Measurements from ENCODE around the gene MICU2. TPM values are rescaled to one million over a fixed set of nuclear protein-coding genes. Genes with fewer than 3 reads are reported as not detected.

The MICU2 gene
- total and polyA plus RNA-seq, 2 of the 13 experiments (the other 11 are each of a cell fraction or from before 2014, with no cell fraction given), result 31.7 to 42.4 TPM

DNA sequence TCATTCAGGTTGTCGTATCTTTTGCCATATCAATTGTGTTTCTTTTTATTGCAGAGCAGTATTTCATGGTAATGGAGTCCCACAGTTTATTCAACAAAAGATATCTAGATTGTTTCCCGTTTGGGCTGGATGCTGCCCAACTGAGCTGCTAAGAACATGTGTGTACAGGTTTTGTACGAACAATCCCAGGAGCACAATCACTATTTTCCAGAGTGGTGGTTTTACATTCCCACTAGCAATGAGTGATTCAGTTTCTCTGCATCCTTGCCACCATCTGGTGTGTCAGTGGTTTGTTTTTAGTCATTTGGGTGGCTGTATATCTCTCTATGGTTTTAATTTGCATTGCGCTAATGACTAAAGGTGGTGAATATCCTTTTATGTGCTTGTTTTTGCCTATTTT is 92.1 kb downstream of the MICU2 start:
- FAIRE-seq (no peak), ATAC-seq (no peak), DNase-seq (ENCODE audit: low spot score) (no peak)
- Histone ChIP-seq H3K9ac (ENCODE audit: insufficient read depth, low read depth, low read length) (no peak overlapping the region), H3K4me3 (replicated peaks in 1 of 3; ENCODE audit: insufficient read depth in 1 of 3, low read depth in 2 of 3, low read length in 3 of 3) (no peak overlapping the region), H3K36me3 (replicated peaks in 1 of 2; ENCODE audit: control insufficient read depth in 1 of 2, insufficient read depth in 2 of 2, low read length in 2 of 2) (peaks cover 4 to 8% of the 10 kb centered on the region in 2 experiments; a peak in 2 of 5 replicates), H3K4me2 (ENCODE audit: low read depth, low read length) (no peak overlapping the region), H2AFZ (ENCODE audit: low read length) (no peak overlapping the region), H3K27me3 (ENCODE audit: control insufficient read depth in 1 of 2, insufficient read depth in 2 of 2, low read length in 2 of 2) (no peaks in the 10 kb centered on the region), H3K27ac (ENCODE audit: extremely low read length, insufficient read depth, low read length) (no peak overlapping the region), H3K4me1 (ENCODE audit: insufficient read depth, low read length) (no peaks in the 10 kb centered on the region), H3K9me3 (ENCODE audit: low read length) (no peaks in the 10 kb centered on the region), H4K20me1 (ENCODE audit: insufficient read depth, low read length) (no peaks in the 10 kb centered on the region), H3K79me2 (ENCODE audit: insufficient read depth, low read length) (no peaks in the 10 kb centered on the region)
- CTCF ChIA-PET (ENCODE audit: low intra/inter-chr PET ratio, low total read pairs), result no interaction called here
- BruUV-seq (replicated peaks), result no TSS peak
- POLR2A ChIA-PET, result no interaction called here
- intact Hi-C loops (cut with micrococcal nuclease; ENCODE audit: unreplicated experiment), result no loop called here
- no peak for TF ChIP-seq E2F2 (CRISPR knock-in tag; IDR thresholded peaks at IDR 0.05; ENCODE audit: borderline replicate concordance)
- no peak for TF ChIP-seq GABPA (IDR thresholded peaks at IDR 0.05; ENCODE audit: low read depth, low read length)
- no peak for TF ChIP-seq GABPA (CRISPR knock-in tag; IDR thresholded peaks at IDR 0.05; ENCODE audit: low read depth)
- TF ChIP-seq ZNF317 (CRISPR knock-in tag; IDR thresholded peaks at IDR 0.05), result no peak
- TF ChIP-seq, protein P1, sequence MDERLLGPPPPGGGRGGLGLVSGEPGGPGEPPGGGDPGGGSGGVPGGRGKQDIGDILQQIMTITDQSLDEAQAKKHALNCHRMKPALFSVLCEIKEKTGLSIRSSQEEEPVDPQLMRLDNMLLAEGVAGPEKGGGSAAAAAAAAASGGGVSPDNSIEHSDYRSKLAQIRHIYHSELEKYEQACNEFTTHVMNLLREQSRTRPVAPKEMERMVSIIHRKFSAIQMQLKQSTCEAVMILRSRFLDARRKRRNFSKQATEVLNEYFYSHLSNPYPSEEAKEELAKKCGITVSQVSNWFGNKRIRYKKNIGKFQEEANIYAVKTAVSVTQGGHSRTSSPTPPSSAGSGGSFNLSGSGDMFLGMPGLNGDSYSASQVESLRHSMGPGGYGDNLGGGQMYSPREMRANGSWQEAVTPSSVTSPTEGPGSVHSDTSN (CRISPR knock-in tag; IDR thresholded peaks at IDR 0.05), result no peak
- no peak for TF ChIP-seq ZZZ3 (CRISPR knock-in tag; IDR thresholded peaks at IDR 0.05; ENCODE audit: borderline replicate concordance)
- no peak for TF ChIP-seq ZNF614 (CRISPR knock-in tag; IDR thresholded peaks at IDR 0.05; ENCODE audit: borderline replicate concordance)
- WGBS (ENCODE audit: low lambda C conversion rate), result 97% methylated on average over 4 of the region's 4 CpGs
- in situ Hi-C loops (cut with HindIII; ENCODE audit: extremely low pct_ligation_motif_present, low pct_unique_long_range_greater_than_20kb), result no loop called here

DNA sequence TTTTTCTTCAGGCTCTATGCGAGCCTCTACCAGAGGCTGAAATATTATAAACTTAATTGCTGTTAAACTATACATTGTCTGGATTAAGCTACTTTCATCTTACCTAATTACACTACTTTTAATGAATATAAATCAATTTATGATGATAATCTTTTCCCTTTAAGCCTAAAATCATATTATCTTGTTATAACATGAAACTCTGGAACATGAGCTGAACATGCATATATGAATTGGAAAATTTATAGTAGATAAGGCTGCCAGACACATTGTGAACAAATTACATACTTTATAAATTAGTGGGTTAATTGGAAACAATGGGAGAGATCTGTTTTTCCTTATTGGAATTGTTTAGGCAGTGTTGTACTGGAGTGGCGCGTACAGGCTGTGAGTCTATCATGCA is 99.6 kb downstream of the MICU2 start:
- FAIRE-seq, result no peak
- no peak for TF ChIP-seq KMT2B (CRISPR knock-in tag; IDR thresholded peaks at IDR 0.05)
- TF ChIP-seq HMG20A (CRISPR knock-in tag; IDR thresholded peaks at IDR 0.05; ENCODE audit: borderline replicate concordance), result no peak
- TF ChIP-seq CBX5 (CRISPR knock-in tag; IDR thresholded peaks at IDR 0.05; ENCODE audit: borderline replicate concordance), result no peak
- TF ChIP-seq, protein P2, sequence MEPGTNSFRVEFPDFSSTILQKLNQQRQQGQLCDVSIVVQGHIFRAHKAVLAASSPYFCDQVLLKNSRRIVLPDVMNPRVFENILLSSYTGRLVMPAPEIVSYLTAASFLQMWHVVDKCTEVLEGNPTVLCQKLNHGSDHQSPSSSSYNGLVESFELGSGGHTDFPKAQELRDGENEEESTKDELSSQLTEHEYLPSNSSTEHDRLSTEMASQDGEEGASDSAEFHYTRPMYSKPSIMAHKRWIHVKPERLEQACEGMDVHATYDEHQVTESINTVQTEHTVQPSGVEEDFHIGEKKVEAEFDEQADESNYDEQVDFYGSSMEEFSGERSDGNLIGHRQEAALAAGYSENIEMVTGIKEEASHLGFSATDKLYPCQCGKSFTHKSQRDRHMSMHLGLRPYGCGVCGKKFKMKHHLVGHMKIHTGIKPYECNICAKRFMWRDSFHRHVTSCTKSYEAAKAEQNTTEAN (CRISPR knock-in tag; conservative IDR thresholded peaks at IDR 0.05), result no peak
- no peak for TF ChIP-seq BRCA1 (CRISPR knock-in tag; IDR thresholded peaks at IDR 0.05)
- TF ChIP-seq REST (IDR thresholded peaks at IDR 0.05; ENCODE audit: borderline replicate concordance in 1 of 2, low read depth in 1 of 2, low read length in 2 of 2), result no peak

More for the DNA sequence above, 99.6 kb downstream of the MICU2 start:
- in situ Hi-C loops (cut with HindIII; ENCODE audit: extremely low pct_ligation_motif_present, low pct_unique_long_range_greater_than_20kb), result no loop called here
- H3K36me3 ChIP-seq (replicated peaks in 1 of 2; ENCODE audit: control insufficient read depth in 1 of 2, insufficient read depth in 2 of 2, low read length in 2 of 2), result peaks cover 3 to 11% of the 10 kb centered on the region in 2 experiments; a peak in 3 of 5 replicates
- H3K27ac ChIP-seq (ENCODE audit: extremely low read length, insufficient read depth, low read length), result no peak overlapping the region
- no peaks in the 10 kb centered on the region for H3K9me3 ChIP-seq (ENCODE audit: low read length)
- BruUV-seq (replicated peaks), result no TSS peak
- POLR2A ChIA-PET, result no interaction called here
- H3K4me2 ChIP-seq (ENCODE audit: low read depth, low read length), result no peak overlapping the region
- H2AFZ ChIP-seq (ENCODE audit: low read length), result no peak overlapping the region
- H4K20me1 ChIP-seq (ENCODE audit: insufficient read depth, low read length), result no peaks in the 10 kb centered on the region
- no peaks in the 10 kb centered on the region for H3K27me3 ChIP-seq (ENCODE audit: control insufficient read depth in 1 of 2, insufficient read depth in 2 of 2, low read length in 2 of 2)
- intact Hi-C loops (cut with micrococcal nuclease; ENCODE audit: unreplicated experiment), result no loop called here
- no peak for DNase-seq (ENCODE audit: low spot score)
- ATAC-seq, result no peak
- no peak overlapping the region for H3K4me3 ChIP-seq (replicated peaks in 1 of 3; ENCODE audit: insufficient read depth in 1 of 3, low read depth in 2 of 3, low read length in 3 of 3)
- WGBS (ENCODE audit: low lambda C conversion rate), result 97% methylated on average over 3 of the region's 3 CpGs
- H3K4me1 ChIP-seq (ENCODE audit: insufficient read depth, low read length), result 0 out of 2 replicates have a peak, but pooled peaks cover 5% of the 10 kb centered on the region
- H3K9ac ChIP-seq (ENCODE audit: insufficient read depth, low read depth, low read length), result no peak overlapping the region
- H3K79me2 ChIP-seq (ENCODE audit: insufficient read depth, low read length), result no peaks in the 10 kb centered on the region
- CTCF ChIA-PET (ENCODE audit: low intra/inter-chr PET ratio, low total read pairs), result no interaction called here

Data from HepG2 (cell line).